Activated T-helper 9 cell treated with anti-CD3 and anti-CD28 coated beads, Interleukin-2, amount 50 U/mL, for 16 hours (primary cell): ENCODE measurements around the gene APBA2.
"Not testable (repeated sequence)": the region's sequence is repeated elsewhere in the genome, so short reads cannot be mapped to it uniquely, and the experiment has no call there.

ENCODE experiments used
- DNase-seq: peaks from one replicate; pipeline ENCODE4 v3.0.0-alpha.2; 2020; ENCODE audit warnings: low read depth

The APBA2 gene

GRCh38 chr15:29167122-29167521, 281.3 kb downstream of the APBA2 start:
- not testable (repeated sequence) for DNase-seq
